Left ventricle myocardium inferior (tissue), 1 donor: Measurements from ENCODE around the gene CALB2. TPM values are rescaled to one million over a fixed set of nuclear protein-coding genes. Genes with fewer than 3 reads are reported as not detected.

ENCODE experiments used
- DNase-seq: peaks from one replicate; pipeline ENCODE4 v3.0.0-alpha.2; 2020
- H3K27ac ChIP-seq: fragments of 200-600 bp; replicated peaks from 2 replicates; pipeline ENCODE4 v1.8.0; 2021
- H3K27me3 ChIP-seq: fragments of 200-600 bp; 2 replicates; pipeline ENCODE4 v1.8.0; 2021; ENCODE audit warnings: low read depth
- H3K36me3 ChIP-seq: fragments of 200-600 bp; 2 replicates; pipeline ENCODE4 v1.8.0; 2021
- H3K4me1 ChIP-seq: fragments of 200-600 bp; 2 replicates; pipeline ENCODE4 v1.8.0; 2021
- H3K4me3 ChIP-seq: fragments of 200-600 bp; 2 replicates; pipeline ENCODE4 v1.8.0; 2021; ENCODE audit warnings: mild to moderate bottlenecking, moderate library complexity
- H3K9me3 ChIP-seq: fragments of 200-600 bp; replicated peaks from 2 replicates; pipeline ENCODE4 v1.8.0; 2021
- intact Hi-C: fragments of 100-400 bp; cut with micrococcal nuclease; formaldehyde crosslinking; loops from one replicate; pipeline ENCODE4 v1.11.0; 2022
- total RNA-seq: library from RNA; stranded (reverse); fragmentation: NEBNext Ultra II Directional; extraction: Animal tissue kit (Norgen Biotek cat#: 25700); gene quantifications from one replicate; pipeline ENCODE4 v1.2.1, GENCODE V29; 2021
- TF ChIP-seq, protein P1 (sequence below): fragments of 200-600 bp; IDR thresholded peaks from 2 replicates; pipeline ENCODE4 v1.8.0; 2021; ENCODE audit warnings: antibody characterized with exemption, mild to moderate bottlenecking, borderline replicate concordance
- donor health status: DM: no; HTN: yes; CAD: no; lungs with severe emphysema.

CALB2 gene
- total RNA-seq, 1 donor from 2014 or later = 0.36 TPM

DNA sequence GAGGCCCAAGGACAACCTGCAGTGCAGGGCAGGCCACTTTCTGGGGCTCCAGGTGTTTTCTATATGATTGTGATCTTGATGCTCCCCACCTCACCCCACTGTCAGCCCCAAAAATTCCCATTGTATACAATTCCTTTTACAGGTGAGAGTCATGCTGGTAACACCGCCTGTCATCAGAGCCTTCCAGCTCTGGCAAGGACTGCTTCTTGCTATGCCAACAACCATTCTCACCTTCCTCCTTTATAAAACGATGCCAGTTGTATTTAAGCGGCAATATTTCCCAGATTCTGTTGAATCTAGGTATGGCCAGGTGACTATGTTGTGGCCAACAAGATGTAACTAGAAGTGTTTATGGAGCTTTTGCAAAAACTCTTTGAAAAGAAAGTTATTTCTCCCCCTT is 30.4 kb upstream of the CALB2 start:
- Histone ChIP-seq H3K36me3 (no peaks in the 10 kb centered on the region), H3K4me3 (no peak overlapping the region), H3K4me1 (no peaks in the 10 kb centered on the region), H3K27ac (no peak overlapping the region), H3K27me3 (peaks cover 13% of the 10 kb centered on the region), H3K9me3 (peaks cover 19% of the 10 kb centered on the region)
- TF ChIP-seq, protein P1, sequence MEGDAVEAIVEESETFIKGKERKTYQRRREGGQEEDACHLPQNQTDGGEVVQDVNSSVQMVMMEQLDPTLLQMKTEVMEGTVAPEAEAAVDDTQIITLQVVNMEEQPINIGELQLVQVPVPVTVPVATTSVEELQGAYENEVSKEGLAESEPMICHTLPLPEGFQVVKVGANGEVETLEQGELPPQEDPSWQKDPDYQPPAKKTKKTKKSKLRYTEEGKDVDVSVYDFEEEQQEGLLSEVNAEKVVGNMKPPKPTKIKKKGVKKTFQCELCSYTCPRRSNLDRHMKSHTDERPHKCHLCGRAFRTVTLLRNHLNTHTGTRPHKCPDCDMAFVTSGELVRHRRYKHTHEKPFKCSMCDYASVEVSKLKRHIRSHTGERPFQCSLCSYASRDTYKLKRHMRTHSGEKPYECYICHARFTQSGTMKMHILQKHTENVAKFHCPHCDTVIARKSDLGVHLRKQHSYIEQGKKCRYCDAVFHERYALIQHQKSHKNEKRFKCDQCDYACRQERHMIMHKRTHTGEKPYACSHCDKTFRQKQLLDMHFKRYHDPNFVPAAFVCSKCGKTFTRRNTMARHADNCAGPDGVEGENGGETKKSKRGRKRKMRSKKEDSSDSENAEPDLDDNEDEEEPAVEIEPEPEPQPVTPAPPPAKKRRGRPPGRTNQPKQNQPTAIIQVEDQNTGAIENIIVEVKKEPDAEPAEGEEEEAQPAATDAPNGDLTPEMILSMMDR = no peak
- no peak for DNase-seq
- intact Hi-C loops = no loop called here

DNA sequence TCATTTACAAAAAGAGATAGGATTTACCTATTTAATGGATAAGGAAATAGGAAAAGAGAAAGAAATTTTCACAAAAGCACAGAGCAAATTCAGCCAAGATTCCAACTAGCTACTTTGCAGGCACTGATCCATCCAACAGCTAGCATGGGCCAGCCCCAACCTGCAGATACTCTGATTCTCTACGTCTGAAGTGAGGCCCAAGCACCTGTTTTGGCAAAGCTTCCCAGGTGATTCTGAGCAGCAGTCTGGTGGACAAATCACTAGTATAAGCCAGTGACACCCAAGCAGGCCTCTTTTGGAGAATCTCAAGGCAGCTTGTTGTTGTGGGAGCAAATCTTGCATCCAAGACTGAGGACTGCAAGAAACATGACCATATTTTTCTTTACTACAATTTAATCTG is 20.9 kb upstream of the CALB2 start:
- TF ChIP-seq, protein P1 = no peak
- Histone ChIP-seq H3K9me3 (peaks cover 7% of the 10 kb centered on the region), H3K4me3 (no peak overlapping the region), H3K27me3 (peaks cover 52% of the 10 kb centered on the region), H3K36me3 (no peaks in the 10 kb centered on the region), H3K27ac (no peak overlapping the region), H3K4me1 (no peaks in the 10 kb centered on the region)
- no peak for DNase-seq
- intact Hi-C loops = no loop called here

DNA sequence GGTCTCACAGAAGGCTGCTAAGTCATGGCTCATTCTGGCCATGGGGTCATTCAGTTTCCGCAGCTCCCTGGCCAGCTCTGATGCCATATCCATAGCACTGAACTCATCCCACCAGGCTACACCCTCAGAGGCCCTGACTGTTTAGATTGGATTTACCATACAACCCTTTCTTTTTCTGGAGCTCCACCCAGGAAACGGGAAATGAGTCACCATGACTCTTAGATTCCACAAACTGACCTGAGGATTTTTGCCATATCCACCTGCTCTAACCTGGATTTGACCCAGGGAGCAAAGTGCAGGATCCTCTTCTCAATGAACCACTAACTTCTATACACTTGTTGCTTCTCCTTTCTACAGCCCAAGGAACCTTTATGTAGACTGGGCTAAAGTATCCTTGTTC is 20.3 kb upstream of the CALB2 start:
- DNase-seq = no peak
- no peak overlapping the region for H3K27ac ChIP-seq
- intact Hi-C loops = no loop called here

DNA sequence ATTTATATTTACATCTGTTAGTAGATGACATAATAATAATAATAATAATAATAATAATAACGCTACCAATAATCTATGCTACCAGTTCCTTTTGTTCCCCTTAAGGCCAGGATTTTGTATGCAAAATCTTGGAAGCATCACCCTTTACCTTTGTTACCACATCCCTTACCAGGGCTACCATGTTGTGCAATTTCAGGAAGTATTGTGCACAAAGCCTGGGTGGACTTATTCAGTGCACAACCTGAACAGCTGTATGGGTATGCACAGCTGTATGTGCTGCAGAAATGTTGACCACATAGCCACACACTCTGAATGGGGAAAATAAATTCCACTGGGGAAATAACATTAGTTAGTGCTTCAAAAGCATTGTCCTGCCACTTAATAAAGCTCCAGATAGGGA is 19.9 kb upstream of the CALB2 start:
- TF ChIP-seq, protein P1 = no peak
- DNase-seq = no peak
- Histone ChIP-seq H3K9me3 (peaks cover 7% of the 10 kb centered on the region), H3K4me3 (no peak overlapping the region), H3K27me3 (peaks cover 59% of the 10 kb centered on the region), H3K36me3 (no peaks in the 10 kb centered on the region), H3K4me1 (no peaks in the 10 kb centered on the region), H3K27ac (no peak overlapping the region)
- intact Hi-C loops = no loop called here

More for the DNA sequence above, 20.3 kb upstream of the CALB2 start:
- H3K27me3 ChIP-seq = peaks cover 56% of the 10 kb centered on the region
- no peaks in the 10 kb centered on the region for H3K4me1 ChIP-seq
- TF ChIP-seq, protein P1 = no peak
- H3K36me3 ChIP-seq = no peaks in the 10 kb centered on the region
- peaks cover 7% of the 10 kb centered on the region for H3K9me3 ChIP-seq
- H3K4me3 ChIP-seq = no peak overlapping the region

DNA sequence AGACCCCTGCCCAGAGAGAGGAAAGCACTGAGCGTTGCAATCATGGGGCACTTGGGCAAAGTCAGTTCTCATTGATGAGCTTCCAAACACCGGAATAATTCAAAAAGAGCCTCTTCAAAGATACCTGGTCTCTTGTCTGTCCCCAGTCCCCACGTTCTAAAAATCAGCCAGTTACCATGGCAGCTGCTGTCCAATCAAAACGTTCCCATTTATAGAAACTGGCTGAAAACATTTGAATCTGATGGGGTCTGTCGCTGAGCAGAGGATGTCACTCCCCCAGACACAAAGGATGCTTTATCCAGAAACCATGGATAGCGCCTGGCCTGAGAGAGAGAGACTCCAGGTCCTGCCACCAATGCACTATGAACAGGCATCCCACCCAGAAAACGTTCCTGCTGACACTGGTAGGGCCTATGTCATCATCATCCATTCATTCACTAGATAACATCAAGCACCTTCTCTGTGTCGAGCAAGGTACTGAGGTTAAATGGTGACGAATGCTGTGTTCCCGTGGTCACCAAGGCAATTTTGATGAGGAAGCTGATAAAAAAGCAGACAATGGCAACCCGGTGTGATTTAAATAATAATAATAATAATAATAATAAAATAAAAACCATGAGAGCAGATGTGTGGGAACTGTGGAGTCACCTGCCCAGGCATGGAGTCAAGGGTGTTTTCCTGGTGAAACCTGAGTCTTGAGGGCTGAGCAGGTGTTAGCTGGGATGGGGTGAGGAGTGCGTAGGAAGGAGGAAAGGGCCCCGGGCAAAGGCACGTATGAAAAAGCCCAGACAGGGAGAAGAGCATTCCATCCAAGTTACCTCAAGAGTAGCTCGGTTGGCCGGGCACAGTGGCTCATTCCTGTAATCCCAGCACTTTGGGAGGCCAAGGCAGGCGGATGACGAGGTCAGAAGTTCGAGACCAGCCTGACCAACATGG is 19.0 kb upstream of the CALB2 start:
- intact Hi-C loops = no loop called here
- H3K4me3 ChIP-seq = no peak overlapping the region
- H3K27me3 ChIP-seq = peaks cover 65% of the 10 kb centered on the region
- TF ChIP-seq, protein P1 = no peak
- DNase-seq = no peak
- H3K27ac ChIP-seq = no peak overlapping the region
- H3K36me3 ChIP-seq = no peaks in the 10 kb centered on the region
- no peaks in the 10 kb centered on the region for H3K4me1 ChIP-seq
- peaks cover 7% of the 10 kb centered on the region for H3K9me3 ChIP-seq
